CD4-positive, alpha-beta T cell treated with Interleukin-10 for 1 hour (primary cell): ENCODE results near the gene TEKTIP1.

Experiments
- DNase-seq: peaks from one replicate; pipeline ENCODE4 v3.0.0-alpha.2; 2020

The TEKTIP1 gene

DNA sequence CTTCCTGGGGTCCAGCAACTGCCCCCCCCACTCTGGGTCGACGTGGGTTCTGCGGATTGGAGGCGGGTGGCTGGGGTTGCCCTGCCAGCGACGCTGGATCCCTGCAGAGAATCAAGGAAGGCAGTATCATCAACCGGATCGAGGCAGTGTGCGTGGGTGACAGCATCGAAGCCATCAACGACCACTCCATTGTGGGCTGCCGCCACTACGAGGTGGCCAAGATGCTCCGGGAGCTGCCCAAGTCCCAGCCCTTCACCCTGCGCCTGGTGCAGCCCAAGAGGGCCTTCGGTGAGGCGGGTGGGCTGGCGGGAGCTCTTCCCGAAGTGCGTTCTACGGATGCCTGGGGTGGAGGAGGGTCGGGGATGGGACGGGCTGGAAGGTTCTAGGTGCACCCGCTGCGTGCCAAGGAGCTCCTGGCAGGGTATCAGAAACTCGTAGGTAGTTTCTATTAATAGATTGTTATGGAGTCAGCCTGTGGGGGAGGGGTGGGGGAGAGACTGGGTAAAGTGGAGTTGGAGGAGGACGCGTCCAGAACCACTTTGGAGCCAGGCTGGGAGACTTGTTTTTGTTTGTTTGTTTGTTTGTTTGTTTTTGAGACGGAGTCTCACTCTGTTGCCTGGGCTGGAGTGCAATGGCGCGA is 47.9 kb downstream of the TEKTIP1 start:
- DNase-seq, result no peak

DNA sequence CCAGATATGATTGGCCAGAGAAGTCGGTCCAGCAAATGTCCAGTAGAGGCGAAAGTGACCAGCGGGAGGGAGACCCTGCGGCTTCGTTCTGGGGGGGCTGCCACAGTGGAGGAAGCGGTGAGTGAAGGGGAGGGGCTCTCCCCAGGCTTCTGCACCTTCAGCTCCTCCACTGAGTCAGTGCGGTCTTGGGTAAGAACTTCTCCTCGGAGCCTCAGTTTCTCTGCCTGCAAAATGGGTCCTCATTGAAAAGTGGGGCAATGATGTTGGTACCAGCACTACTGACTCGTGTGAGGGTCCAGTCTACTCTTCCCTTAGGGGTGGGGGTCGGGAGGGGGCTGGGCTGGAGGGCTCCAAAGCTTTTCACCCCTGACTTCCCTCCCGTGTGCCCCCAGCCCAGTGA is 50.5 kb downstream of the TEKTIP1 start:
- no peak for DNase-seq

DNA sequence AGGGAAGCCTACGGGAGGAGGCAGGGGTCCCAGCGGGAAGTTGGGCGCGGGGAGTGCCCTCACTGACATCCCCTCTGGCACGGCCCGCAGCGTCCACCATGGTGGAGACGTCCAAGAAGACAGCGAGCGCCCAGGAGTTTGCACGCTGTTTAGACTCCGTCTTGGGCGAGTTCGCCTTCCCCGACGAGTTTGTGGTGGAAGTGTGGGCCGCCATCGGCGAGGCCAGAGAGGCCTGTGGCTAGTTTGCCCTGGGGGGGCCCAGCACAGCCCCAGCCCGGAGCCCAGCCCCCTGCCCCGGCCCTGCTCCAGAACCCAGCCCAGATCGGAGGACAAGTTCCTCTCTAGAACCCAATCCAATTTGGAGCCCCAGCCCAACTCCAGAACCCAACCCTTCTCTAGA is 51.0 kb downstream of the TEKTIP1 start:
- no peak for DNase-seq

DNA sequence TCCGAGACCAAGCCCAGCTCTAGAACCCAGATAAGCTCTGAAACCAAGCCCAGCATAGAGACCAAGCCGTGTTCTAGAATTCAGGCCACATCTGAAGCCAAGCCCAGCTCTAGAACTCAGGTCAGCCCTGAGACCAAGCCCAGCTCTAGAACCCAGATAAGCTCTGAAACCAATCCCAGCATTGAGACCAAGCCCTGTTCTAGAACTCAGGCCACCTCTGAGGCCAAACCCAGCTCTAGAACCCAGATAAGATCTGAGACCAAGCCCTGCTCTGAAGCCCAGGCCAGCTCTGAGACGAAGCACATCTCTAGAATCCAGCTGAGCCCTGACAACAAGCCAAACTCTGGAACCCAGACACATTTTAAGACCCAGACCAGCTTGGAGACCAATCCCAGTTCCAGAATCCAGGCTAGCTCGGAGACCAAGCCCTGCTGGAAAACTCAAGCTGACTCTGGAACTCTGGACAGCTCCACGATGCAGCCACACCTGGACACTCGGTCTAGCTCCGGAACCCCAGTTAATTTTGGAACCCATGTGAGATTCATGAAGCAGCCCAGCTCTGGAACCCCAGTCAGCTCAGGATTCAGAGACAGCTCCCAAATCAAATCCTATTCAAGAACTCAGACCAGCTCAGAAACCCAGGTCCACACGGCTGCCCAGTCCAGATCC is 52.2 kb downstream of the TEKTIP1 start:
- no peak for DNase-seq

DNA sequence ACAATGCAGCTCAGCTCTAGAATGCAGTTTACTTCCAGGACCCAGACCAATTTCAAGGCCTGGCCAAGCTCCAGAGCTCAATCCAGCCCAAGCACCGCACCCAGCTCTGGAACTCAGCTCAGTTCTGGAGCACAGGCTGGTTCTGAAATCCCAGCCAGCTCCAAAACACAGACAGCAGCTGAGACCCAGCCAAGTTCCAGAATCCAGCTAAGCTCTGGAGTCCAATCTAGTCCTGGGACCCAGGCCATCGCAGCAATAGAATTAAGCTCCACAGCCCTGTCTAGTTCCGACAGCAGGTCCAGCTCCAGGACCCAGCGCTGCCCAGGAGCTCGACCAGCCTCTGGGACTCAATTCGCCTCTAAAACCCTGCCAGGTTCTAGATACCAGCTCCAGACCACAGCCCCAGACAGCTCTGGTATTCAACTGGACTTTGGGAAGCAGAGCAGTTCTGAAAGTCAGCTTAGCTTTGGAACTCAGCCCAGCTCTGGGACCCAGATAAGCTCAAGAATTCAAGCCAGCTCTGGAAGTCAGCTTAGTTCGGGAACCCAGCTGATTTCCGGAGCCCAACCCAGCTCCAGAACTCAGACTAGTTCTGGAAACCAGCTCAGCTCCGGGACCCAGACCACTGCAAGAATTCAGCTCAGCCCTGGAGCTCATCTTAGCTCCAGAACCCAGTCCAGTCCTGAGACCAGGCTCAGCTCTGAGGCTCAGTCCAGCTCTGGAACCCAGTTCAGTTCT is 53.1 kb downstream of the TEKTIP1 start:
- no peak for DNase-seq

DNA sequence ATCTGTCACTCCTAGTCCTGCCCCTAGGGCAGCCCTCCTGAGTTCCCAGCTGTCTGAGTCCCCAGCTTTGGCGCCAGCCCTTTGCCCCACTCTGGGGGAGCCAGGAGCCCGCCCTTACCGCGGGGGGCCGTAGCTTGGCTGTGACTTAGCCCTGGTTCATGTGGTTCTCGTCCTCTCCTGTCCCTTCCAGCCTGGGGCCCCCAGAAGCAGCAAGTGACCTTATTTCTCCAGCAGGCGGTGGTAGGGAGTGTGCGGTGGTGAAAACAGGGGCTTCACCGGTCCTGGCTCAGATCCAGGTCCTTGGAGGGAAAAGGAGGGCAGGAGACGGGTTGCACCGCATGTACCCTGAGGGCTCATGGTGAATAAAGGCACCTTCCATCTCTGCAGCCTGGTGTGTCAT is 54.2 kb downstream of the TEKTIP1 start:
- DNase-seq, result no peak
